Keratinocyte (primary cell): Measurements from ENCODE around the gene OPALIN. TPM values are rescaled to one million over a fixed set of nuclear protein-coding genes. Genes with fewer than 3 reads are reported as not detected.

Experiments used
- DNase-seq: peaks from one replicate; pipeline ENCODE4 v3.0.0-alpha.2; 2011; ENCODE audit warnings: low read depth, missing footprints, low spot score
- FAIRE-seq: peaks from 2 replicates; lab custom pipeline; 2011; peaks lifted over from hg19 to GRCh38; lab: Jason Lieb, UNC
- H2AFZ ChIP-seq: 2 replicates; pipeline ENCODE4 v1.6.0; 2012; ENCODE audit warnings: low read length, control low read depth, inconsistent platforms; ENCODE audit not compliant: control insufficient read depth
- H3K27ac ChIP-seq: 2 replicates; pipeline ENCODE4 v1.5.1; 2011; ENCODE audit warnings: low read length; ENCODE audit not compliant: control insufficient read depth, insufficient read depth
- H3K27me3 ChIP-seq: 3 replicates; pipeline ENCODE4 v1.6.0; 2011; ENCODE audit warnings: low read length; ENCODE audit not compliant: control insufficient read depth, insufficient read depth; ENCODE audit errors: extremely low read depth
- H3K36me3 ChIP-seq, 2 experiments: 2 replicates in 1 of 2; 3 replicates in 1 of 2; pipeline ENCODE4 v1.5.1; 2011; ENCODE audit warnings: low read length in 2 of 2, mild to moderate bottlenecking in 1 of 2; ENCODE audit not compliant: control insufficient read depth in 2 of 2, insufficient read depth in 2 of 2; ENCODE audit errors: extremely low read depth in 1 of 2
- H3K4me1 ChIP-seq: 3 replicates; pipeline ENCODE4 v1.5.1; 2011; ENCODE audit warnings: low read length; ENCODE audit not compliant: control insufficient read depth, insufficient read depth; ENCODE audit errors: extremely low read depth
- H3K4me2 ChIP-seq: 3 replicates; pipeline ENCODE4 v1.6.0; 2011; ENCODE audit warnings: low read depth, low read length; ENCODE audit not compliant: control insufficient read depth, insufficient read depth; ENCODE audit errors: extremely low read depth
- H3K4me3 ChIP-seq, 3 experiments: fragments of 200-600 bp in 1 of 3; sonication (generic) in 1 of 3; 2 replicates in 2 of 3; 3 replicates in 1 of 3; pipeline ENCODE4 v1.5.1; 2011 to 2016; ENCODE audit warnings: low read length in 3 of 3, mild to moderate bottlenecking in 3 of 3, control low read depth in 2 of 3, inconsistent platforms in 1 of 3, low read depth in 1 of 3, mixed read lengths in 1 of 3, mixed run types in 1 of 3, moderate library complexity in 1 of 3; ENCODE audit not compliant: control insufficient read depth in 2 of 3, insufficient read depth in 2 of 3; ENCODE audit errors: extremely low read depth in 1 of 3
- H3K79me2 ChIP-seq: 2 replicates; pipeline ENCODE4 v1.6.0; 2012; ENCODE audit warnings: low read length; ENCODE audit not compliant: control insufficient read depth, insufficient read depth
- H3K9ac ChIP-seq: 3 replicates; pipeline ENCODE4 v1.6.0; 2011; ENCODE audit warnings: low read length; ENCODE audit not compliant: control insufficient read depth, insufficient read depth; ENCODE audit errors: extremely low read depth
- H3K9me1 ChIP-seq: 3 replicates; pipeline ENCODE4 v1.6.0; 2011; ENCODE audit warnings: low read length; ENCODE audit not compliant: control insufficient read depth, insufficient read depth; ENCODE audit errors: extremely low read depth
- H3K9me3 ChIP-seq: 2 replicates; pipeline ENCODE4 v1.5.1; 2012; ENCODE audit warnings: low read depth, low read length; ENCODE audit not compliant: control insufficient read depth
- H4K20me1 ChIP-seq: 3 replicates; pipeline ENCODE4 v1.6.0; 2011; ENCODE audit warnings: low read length; ENCODE audit not compliant: control insufficient read depth, insufficient read depth; ENCODE audit errors: extremely low read depth
- EZH2 ChIP-seq: IDR thresholded peaks from one replicate; pipeline ENCODE4 v1.6.1; 2012; ENCODE audit warnings: inconsistent platforms, mild to moderate bottlenecking, low read length, moderate library complexity
- dilution Hi-C: fragments of 300-500 bp; cut with MboI; formaldehyde crosslinking; loops from one replicate; pipeline ENCODE4 v1.7.0; 2020; ENCODE audit warnings: low sequenced_read_pairs; ENCODE audit not compliant: extremely low pct_ligation_motif_present
- polyA plus RNA-seq, 5 experiments: library from polyadenylated mRNA; depleted of rRNA in 3 of 5; stranded (reverse) in 3 of 5; stranded (forward) in 1 of 5; unstranded in 1 of 5; fragments of >200 nt; gene quantifications; 1 replicate in 1 of 5; 2 replicates in 3 of 5; 3 replicates in 1 of 5; pipeline versions ENCODE4 v1.2.1 to v1.2.3, GENCODE V29; 2011 to 2012; ENCODE audit warnings: missing spikeins in 2 of 5, low read depth in 1 of 5, low replicate concordance in 1 of 5
- TF ChIP-seq, protein P1 (sequence below), 3 experiments: IDR thresholded peaks in 1 of 3; conservative IDR thresholded peaks in 1 of 3; optimal IDR thresholded peaks in 1 of 3; 2 replicates in 2 of 3; 3 replicates in 1 of 3; pipeline versions ENCODE3 to v1.5.1; 2011; ENCODE audit warnings: low read length in 3 of 3, mild to moderate bottlenecking in 3 of 3, moderate library complexity in 2 of 3, control low read depth in 1 of 3, inconsistent platforms in 1 of 3; ENCODE audit not compliant: insufficient read depth in 2 of 3; ENCODE audit errors: extremely low read depth in 1 of 3

OPALIN gene
- polyA plus RNA-seq, 1 donor (not counting 4 experiments of a cell fraction or from before 2014, with no cell fraction given): not detected

DNA sequence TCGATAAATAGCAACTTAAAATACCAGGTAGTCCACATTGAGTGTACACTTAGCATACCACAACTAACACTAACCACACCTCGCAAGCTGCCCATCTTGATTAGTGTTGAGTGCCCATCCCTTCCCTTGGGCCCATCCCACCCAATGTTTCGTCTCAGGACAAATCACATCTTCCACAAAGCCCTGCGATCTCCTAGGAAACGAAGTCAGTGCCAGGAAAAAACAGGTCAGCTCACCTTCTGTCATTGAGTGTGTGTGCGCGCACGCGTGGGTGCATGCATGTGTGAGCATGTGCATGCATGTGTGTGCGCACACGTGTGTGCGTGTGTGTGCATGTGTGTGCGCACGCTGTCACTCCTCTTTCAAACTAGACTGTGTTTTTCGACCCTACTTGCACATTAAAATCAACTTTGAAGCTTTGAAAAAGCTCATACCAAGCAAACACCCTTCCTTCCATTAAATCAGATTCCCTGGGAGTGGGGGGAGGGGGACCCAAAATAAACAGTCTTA is 48.8 kb upstream of the OPALIN start:
- peaks cover 4% of the 10 kb centered on the region for H3K27me3 ChIP-seq
- no peak for FAIRE-seq
- no peaks in the 10 kb centered on the region for H3K9me1 ChIP-seq
- H3K36me3 ChIP-seq: no peaks in the 10 kb centered on the region
- no peak overlapping the region for H3K4me3 ChIP-seq
- H3K4me2 ChIP-seq: no peak overlapping the region
- dilution Hi-C loops: no loop called here
- H2AFZ ChIP-seq: no peak overlapping the region
- no peaks in the 10 kb centered on the region for H4K20me1 ChIP-seq
- no peaks in the 10 kb centered on the region for H3K9me3 ChIP-seq
- H3K27ac ChIP-seq: no peak overlapping the region
- no peaks in the 10 kb centered on the region for H3K4me1 ChIP-seq
- H3K79me2 ChIP-seq: no peaks in the 10 kb centered on the region
- DNase-seq: no peak
- H3K9ac ChIP-seq: no peak overlapping the region
- TF ChIP-seq, protein P1, sequence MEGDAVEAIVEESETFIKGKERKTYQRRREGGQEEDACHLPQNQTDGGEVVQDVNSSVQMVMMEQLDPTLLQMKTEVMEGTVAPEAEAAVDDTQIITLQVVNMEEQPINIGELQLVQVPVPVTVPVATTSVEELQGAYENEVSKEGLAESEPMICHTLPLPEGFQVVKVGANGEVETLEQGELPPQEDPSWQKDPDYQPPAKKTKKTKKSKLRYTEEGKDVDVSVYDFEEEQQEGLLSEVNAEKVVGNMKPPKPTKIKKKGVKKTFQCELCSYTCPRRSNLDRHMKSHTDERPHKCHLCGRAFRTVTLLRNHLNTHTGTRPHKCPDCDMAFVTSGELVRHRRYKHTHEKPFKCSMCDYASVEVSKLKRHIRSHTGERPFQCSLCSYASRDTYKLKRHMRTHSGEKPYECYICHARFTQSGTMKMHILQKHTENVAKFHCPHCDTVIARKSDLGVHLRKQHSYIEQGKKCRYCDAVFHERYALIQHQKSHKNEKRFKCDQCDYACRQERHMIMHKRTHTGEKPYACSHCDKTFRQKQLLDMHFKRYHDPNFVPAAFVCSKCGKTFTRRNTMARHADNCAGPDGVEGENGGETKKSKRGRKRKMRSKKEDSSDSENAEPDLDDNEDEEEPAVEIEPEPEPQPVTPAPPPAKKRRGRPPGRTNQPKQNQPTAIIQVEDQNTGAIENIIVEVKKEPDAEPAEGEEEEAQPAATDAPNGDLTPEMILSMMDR (optimal IDR thresholded peaks at IDR 0.05 in 1 of 3, IDR thresholded peaks at IDR 0.05 in 1 of 3, conservative IDR thresholded peaks at IDR 0.05 in 1 of 3; ENCODE audit: extremely low read depth in 1 of 3, insufficient read depth in 2 of 3, low read length in 3 of 3): no peak
- TF ChIP-seq EZH2: no peak

DNA sequence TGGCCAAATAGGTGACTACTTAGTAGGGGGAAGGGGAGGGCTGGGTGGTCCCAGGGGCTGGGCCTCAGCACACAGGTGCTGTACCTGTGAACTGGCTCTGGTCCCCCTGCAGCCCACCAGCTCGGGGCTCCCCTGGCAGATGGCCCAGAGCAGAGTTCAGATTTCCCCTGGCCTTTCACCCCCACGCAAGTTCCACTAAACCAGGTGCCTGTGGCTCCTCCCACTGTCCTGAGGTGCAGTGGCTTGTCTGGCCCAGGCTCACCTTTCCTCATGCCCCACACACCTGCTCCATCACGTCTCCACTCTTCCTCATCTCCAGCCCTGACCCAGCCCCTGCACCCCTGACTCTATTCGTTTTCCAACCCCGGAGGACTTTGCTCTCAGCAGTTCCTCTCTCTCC is 47.3 kb upstream of the OPALIN start:
- TF ChIP-seq, protein P1 (optimal IDR thresholded peaks at IDR 0.05 in 1 of 3, IDR thresholded peaks at IDR 0.05 in 1 of 3, conservative IDR thresholded peaks at IDR 0.05 in 1 of 3; ENCODE audit: extremely low read depth in 1 of 3, insufficient read depth in 2 of 3, low read length in 3 of 3): no peak
- no peak for TF ChIP-seq EZH2
- Histone ChIP-seq H3K4me2 (no peak overlapping the region), H3K27me3 (peaks cover 1% of the 10 kb centered on the region), H3K9ac (no peak overlapping the region), H3K4me3 (no peak overlapping the region), H2AFZ (no peak overlapping the region), H4K20me1 (no peaks in the 10 kb centered on the region), H3K9me1 (no peaks in the 10 kb centered on the region), H3K9me3 (no peaks in the 10 kb centered on the region), H3K36me3 (no peaks in the 10 kb centered on the region), H3K79me2 (no peaks in the 10 kb centered on the region), H3K4me1 (no peaks in the 10 kb centered on the region), H3K27ac (no peak overlapping the region)
- no peak for FAIRE-seq
- dilution Hi-C loops: no loop called here
- DNase-seq: no peak
